Lung (tissue), 12 donors: ENCODE results near the gene ABHD12. TPM values are rescaled to one million over a fixed set of nuclear protein-coding genes. Genes with fewer than 3 reads are reported as not detected.

Source experiments
- ATAC-seq: fragments of 200-7000 bp; cut with Tn5 transposase; one replicate; pipeline ENCODE4 v1.9.1; 2020; ENCODE audit warnings: moderate number of reproducible peaks; ENCODE audit not compliant: insufficient read depth, low FRiP score
- DNase-seq, 3 donors: peaks; one replicate each; pipeline ENCODE4 v3.0.0-alpha.2; 2013 to 2017
- H3K27ac ChIP-seq, 2 donors: one replicate each; pipeline ENCODE4 v1.5.1; 2013; ENCODE audit warnings: mild to moderate bottlenecking in 2 of 2, moderate library complexity in 2 of 2, control low read depth in 1 of 2, inconsistent platforms in 1 of 2, low read depth in 1 of 2, low read length in 1 of 2
- H3K27me3 ChIP-seq, 3 donors: one replicate each; pipeline ENCODE4 v1.5.1; 2013; ENCODE audit warnings: low read length in 2 of 3; ENCODE audit not compliant: control insufficient read depth in 3 of 3, insufficient read depth in 3 of 3
- H3K36me3 ChIP-seq, 4 donors: one replicate each; pipeline ENCODE4 v1.5.1; 2013; ENCODE audit warnings: low read length in 4 of 4, mild to moderate bottlenecking in 1 of 4, moderate library complexity in 1 of 4; ENCODE audit not compliant: control insufficient read depth in 4 of 4, insufficient read depth in 4 of 4
- H3K4me1 ChIP-seq, 5 donors: one replicate each; pipeline ENCODE4 v1.5.1; 2013; ENCODE audit warnings: low read length in 5 of 5, mild to moderate bottlenecking in 2 of 5, moderate library complexity in 1 of 5; ENCODE audit not compliant: control insufficient read depth in 5 of 5, insufficient read depth in 5 of 5
- H3K4me3 ChIP-seq: one replicate; pipeline ENCODE4 v1.5.1; 2013; ENCODE audit warnings: mild to moderate bottlenecking, control low read depth, moderate library complexity
- H3K9ac ChIP-seq, 2 donors: one replicate each; pipeline ENCODE4 v1.5.1; 2013; ENCODE audit warnings: low read length in 2 of 2, control low read depth in 1 of 2; ENCODE audit not compliant: insufficient read depth in 1 of 2
- H3K9me3 ChIP-seq, 4 donors: one replicate each; pipeline ENCODE4 v1.5.1; 2013; ENCODE audit warnings: low read length in 3 of 4, mild to moderate bottlenecking in 1 of 4, moderate library complexity in 1 of 4; ENCODE audit not compliant: control insufficient read depth in 4 of 4, insufficient read depth in 3 of 4
- CTCF ChIP-seq: IDR thresholded peaks from 2 replicates; pipeline ENCODE4 v1.5.1; 2012; ENCODE audit warnings: mild to moderate bottlenecking; ENCODE audit errors: control extremely low read depth, extremely low read depth
- WGBS, 2 donors: extraction: QIAGEN DNeasy Blood & Tissue Kit; methylation state at CpG; one replicate each; pipeline ENCODE4 v1.1.7; 2013; 5-methylcytosine and 5-hydroxymethylcytosine counted together
- polyA plus RNA-seq, 2 donors: library from polyadenylated mRNA; stranded (reverse); fragments of 200-250 nt; gene quantifications; one replicate each; pipeline ENCODE4 v1.2.1, GENCODE V29; 2013
- total RNA-seq, 2 donors: library from RNA; depleted of rRNA in 1 of 2; stranded (reverse); fragments of >200 nt in 1 of 2; gene quantifications; one replicate each; pipeline ENCODE4 v1.2.1, GENCODE V29; 2014 to 2021
- donor health status: control.
- donor health status: control.
- donor health status: Bipolar disorder and iron deficiency.
- donor health status: healthy.
- donor health status: DM: yes; HTN: yes; CAD: no.

Gene ABHD12
- total and polyA plus RNA-seq, 4 donors = 34.3 to 58.1 (median 44.6) TPM

DNA sequence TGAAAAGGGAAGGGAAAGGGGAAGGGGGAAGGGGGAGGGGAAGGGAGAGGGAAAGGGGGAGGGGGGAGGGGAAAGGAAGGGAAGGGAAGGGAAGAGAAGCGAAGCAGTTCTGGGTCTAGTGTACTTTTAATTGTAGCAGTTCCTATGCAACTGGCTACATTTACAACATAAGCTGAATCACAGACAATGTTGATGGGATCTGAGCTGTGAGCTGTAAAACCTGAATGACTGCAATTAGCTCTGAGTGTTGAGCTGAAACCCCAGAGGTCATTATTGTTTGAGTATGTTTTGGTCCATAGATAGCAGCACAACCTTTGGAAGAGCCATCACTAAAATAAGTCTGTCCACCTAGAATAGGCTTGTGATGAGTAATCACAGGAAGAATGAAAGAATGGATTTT, 7.2 kb upstream of the ABHD12 start:
- no peak for TF ChIP-seq CTCF
- no peak for ATAC-seq
- H3K9ac ChIP-seq = no peak overlapping the region
- 32 to 52% methylated on average over 1 of the region's 1 CpG for WGBS, 2 donors
- H3K27ac ChIP-seq = no peak overlapping the region
- no peaks in the 10 kb centered on the region for H3K4me1 ChIP-seq
- no peak for DNase-seq
- H3K36me3 ChIP-seq = no peaks in the 10 kb centered on the region
- no peak overlapping the region for H3K4me3 ChIP-seq
- peaks cover 0 to 4% (median 3%) of the 10 kb centered on the region in 4 donors for H3K9me3 ChIP-seq
- no peaks in the 10 kb centered on the region for H3K27me3 ChIP-seq

- no peaks in the 10 kb centered on the region for H3K4me1 ChIP-seq
- H3K36me3 ChIP-seq = no peaks in the 10 kb centered on the region
- whole genome bisulfite sequencing, 2 donors = 85 to 90% methylated on average over 6 of the region's 6 CpGs
- no peak overlapping the region for H3K27ac ChIP-seq
- no peak overlapping the region for H3K9ac ChIP-seq
- DNase-seq (no peak), ATAC-seq (no peak)
- no peaks in the 10 kb centered on the region for H3K9me3 ChIP-seq
- no peak for TF ChIP-seq CTCF
- H3K4me3 ChIP-seq = no peak overlapping the region
- no peaks in the 10 kb centered on the region for H3K27me3 ChIP-seq
Observed at GRCh38 chr20:25397096-25397495, 6.5 kb upstream of the ABHD12 start.

DNA sequence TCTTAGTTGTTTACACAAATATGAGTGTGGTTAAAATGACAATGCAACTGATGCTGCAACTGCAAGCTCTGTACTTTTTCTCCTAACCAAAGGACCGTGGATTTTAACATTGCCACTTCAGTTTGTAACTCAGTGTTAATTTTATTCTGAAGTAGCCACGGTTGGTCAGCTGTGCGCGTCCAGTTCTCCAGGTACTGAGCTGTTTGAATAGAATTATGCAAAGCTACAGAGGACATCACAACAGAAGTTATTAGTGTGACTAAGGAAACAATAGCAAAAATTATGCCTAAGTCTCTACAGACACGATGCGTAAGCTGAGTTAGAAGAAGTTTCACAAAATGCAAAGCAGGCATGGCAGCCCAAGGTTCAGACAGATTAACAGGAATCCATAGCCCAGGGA, 4.4 kb upstream of the ABHD12 start:
- H3K4me1 ChIP-seq = no peaks in the 10 kb centered on the region
- ATAC-seq (no peak), DNase-seq (no peak)
- H3K27me3 ChIP-seq = no peaks in the 10 kb centered on the region
- no peak overlapping the region for H3K4me3 ChIP-seq
- no peaks in the 10 kb centered on the region for H3K9me3 ChIP-seq
- no peak overlapping the region for H3K9ac ChIP-seq
- TF ChIP-seq CTCF = no peak
- 90 to 95% methylated on average over 6 of the region's 6 CpGs for WGBS, 2 donors
- H3K27ac ChIP-seq = no peak overlapping the region
- H3K36me3 ChIP-seq = no peaks in the 10 kb centered on the region

DNA sequence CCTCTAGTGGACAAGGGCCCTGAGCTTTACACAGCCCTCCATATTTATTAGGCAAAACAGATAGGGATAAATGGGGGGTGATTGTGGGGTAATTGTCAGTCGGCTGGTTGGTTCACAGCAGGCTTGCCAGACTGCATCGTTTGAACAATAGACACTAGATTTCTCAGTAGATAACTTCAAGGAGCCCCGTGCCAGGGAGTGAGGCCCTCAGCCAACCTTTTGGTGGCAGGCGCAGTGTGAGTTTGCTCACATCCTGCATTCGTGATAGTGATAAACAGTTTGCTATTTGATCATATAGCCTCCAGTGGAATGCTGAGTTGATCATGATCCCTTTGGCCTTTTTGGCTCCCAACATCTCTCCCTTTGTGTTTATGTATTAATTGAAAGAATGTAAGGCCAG, 3.6 kb upstream of the ABHD12 start:
- Histone ChIP-seq H3K9me3 (no peaks in the 10 kb centered on the region), H3K4me1 (peaks cover under 1 to 5% (median 2%) of the 10 kb centered on the region in 5 donors), H3K27ac (no peak overlapping the region), H3K27me3 (no peaks in the 10 kb centered on the region), H3K4me3 (no peak overlapping the region), H3K36me3 (no peaks in the 10 kb centered on the region), H3K9ac (no peak overlapping the region)
- WGBS, 2 donors = 62 to 67% methylated on average over 5 of the region's 5 CpGs
- DNase-seq (no peak), ATAC-seq (no peak)
- no peak for TF ChIP-seq CTCF
